NCI-H146 treated with DMSO at 0.1 percent for 48 hours (cell line): ENCODE measurements around the gene ROBO1.
"Not testable (repeated sequence)": the region's sequence is repeated elsewhere in the genome, so short reads cannot be mapped to it uniquely, and the experiment has no call there.

Experiments used
- DNase-seq: peaks from one replicate; lab custom pipeline; 2025; ENCODE audit not compliant: unreplicated experiment; lab: John Stamatoyannopoulos, UW

ROBO1 gene

GRCh38 chr3:78889348-78889747 is 878.5 kb downstream of the ROBO1 start:
- no peak for DNase-seq

DNA sequence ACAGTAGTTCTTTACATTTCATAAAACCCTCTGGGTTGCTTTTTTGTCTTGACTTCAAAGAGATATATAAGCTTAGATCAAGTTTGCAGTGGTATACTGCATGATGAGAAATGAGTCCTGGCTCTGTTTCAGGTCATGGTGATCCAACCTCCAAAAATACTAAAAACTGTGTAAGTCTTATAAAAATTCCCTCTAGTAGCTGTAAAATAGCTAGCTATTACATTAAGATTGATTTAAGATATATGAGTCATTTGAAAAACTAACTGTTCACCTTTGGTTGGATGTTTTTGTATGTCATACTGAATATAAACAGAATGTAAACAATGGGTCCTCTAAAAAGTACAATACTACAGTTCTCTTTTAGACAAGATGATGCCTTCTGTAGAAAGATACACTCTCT is 879.2 kb downstream of the ROBO1 start:
- no peak for DNase-seq

DNA sequence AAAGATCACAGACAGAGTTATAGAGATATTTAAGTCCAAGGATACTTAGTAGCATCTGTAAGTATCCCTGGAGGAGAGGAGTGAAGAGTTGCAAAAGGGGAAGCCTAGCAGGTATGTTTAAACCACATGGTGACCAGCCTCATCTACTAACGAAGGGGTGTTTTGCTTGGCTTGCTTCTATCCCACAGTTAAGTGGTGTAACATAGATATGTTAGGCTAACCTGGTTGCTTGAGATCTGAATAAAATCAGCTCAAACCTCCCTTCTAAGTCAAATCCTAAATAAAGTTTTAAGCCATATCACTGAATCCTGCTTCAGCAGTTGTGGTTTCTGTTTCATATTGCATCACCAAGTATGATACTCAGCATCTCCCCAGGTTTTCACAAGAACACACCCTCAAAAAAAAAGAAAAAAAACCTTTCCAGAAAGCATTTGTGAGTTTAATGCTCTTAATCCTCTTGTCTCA is 880.2 kb downstream of the ROBO1 start:
- no peak for DNase-seq

DNA sequence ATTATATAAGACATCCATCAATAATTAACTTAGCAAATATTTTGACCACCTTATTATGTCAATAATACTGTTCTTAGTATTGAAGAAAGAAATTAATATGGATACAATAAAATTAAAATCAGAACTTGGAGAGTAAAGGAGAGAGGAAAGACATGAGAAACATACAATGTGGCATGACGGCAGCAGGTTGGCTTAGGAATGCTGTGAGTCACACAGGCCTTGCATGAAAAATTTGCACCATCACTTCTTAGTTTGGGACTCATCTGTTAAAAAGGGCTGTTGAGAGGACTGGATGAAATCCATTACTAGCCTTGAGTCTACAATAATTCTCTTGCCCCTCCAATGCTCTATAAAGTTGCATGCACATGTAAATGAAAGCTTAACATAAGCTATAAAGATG is 880.8 kb downstream of the ROBO1 start:
- DNase-seq, result no peak

- DNase-seq, result not testable (repeated sequence)
Measured at GRCh38 chr3:78884567-78884966, 883.2 kb downstream of the ROBO1 start.

- no peak for DNase-seq
Measured at GRCh38 chr3:78882251-78882650, 885.5 kb downstream of the ROBO1 start.

- DNase-seq, result no peak
Measured at GRCh38 chr3:78881501-78881900, 886.3 kb downstream of the ROBO1 start.

GRCh38 chr3:78880603-78881461 is 887.0 kb downstream of the ROBO1 start:
- DNase-seq, result no peak

DNA sequence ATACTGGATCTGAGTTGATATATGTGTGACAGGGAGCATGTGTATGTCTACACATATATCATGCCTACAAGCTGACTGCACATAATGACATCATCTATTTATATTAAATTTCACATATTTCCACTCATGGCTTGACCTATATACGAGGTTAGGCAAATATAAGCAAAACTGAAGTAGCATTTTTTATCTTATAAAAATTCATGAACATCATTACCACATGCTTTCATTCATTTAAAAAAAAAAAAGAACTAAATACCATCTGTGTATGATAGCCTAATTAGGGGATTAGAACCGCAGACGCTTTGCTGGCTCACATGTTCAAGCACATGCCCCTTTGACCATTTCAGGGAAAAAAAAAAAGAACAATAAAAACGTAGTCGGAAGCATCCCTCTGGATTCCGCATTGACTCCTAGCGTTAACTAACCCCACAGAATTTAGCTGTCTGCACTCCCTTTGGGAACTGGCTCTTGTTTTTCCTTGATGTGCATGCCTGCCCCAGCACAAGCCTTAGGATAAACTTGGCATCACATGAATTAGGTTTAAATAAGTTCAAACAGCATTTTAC is 888.4 kb downstream of the ROBO1 start:
- DNase-seq, result no peak

DNA sequence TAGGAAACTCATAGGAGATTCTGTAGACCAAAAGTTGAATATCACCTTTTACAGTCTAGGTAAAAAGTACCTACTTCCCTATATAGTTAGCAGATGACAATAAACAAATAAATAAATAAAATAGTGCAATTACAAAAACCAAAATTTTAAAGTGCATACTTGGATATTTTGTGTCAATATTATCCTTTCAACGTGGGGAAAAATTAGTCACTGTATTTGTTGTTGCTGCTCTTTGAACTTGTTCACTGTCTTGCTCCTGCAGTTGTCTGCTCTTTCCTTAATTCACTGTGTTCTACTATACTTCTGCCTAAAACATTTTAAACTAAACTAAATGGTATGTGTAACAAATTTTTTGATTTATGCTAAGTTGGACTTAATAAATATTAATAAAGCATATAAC is 889.0 kb downstream of the ROBO1 start:
- no peak for DNase-seq

GRCh38 chr3:78878011-78878410 is 889.8 kb downstream of the ROBO1 start:
- DNase-seq, result no peak

GRCh38 chr3:78875851-78876250 is 891.9 kb downstream of the ROBO1 start:
- no peak for DNase-seq

- DNase-seq, result no peak
Measured at GRCh38 chr3:78875436-78875835, 892.4 kb downstream of the ROBO1 start.

- no peak for DNase-seq
Measured at GRCh38 chr3:78873641-78874040, 894.2 kb downstream of the ROBO1 start.

- DNase-seq, result no peak
Measured at GRCh38 chr3:78872195-78872594, 895.6 kb downstream of the ROBO1 start.

DNA sequence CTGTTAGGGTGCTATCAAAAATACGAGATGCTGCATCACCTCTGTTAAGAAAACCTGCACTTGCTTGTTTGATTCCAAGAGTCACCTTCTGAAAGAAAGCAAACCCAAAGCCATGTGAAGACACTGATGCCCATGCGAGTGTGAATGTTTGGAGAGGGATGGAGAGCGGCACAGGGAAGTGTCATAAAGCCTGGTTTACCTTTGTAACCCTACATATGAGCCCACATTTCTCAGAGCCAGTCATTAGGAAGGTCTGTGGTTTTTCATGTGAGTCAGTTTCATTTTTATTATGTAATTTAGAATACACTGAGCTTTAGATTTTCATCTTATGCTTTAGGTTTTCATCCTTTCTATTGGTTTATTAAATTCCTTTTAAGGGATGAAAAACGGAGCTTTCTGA is 896.8 kb downstream of the ROBO1 start:
- no peak for DNase-seq

GRCh38 chr3:78870484-78870883 is 897.3 kb downstream of the ROBO1 start:
- no peak for DNase-seq

DNA sequence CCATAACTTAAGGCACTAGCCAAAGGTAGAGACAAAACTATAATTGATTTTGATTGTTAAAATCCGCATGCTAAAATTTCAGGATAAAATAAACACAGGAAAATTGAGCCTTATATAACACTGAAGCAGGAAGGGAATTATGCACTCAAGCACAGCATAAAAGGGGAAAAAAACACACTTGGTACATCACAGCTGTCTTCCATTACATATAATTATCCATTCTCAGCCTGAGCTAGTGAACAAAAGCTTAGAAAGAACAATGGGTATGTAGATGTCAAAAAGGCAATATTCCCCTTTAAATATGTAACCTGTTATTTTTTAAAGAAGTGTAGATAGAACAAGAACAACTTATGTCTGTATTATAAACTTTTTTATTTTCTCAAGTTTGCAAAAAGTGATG is 899.2 kb downstream of the ROBO1 start:
- DNase-seq, result peak; percentile 81

GRCh38 chr3:78867409-78868372 is 900.1 kb downstream of the ROBO1 start:
- peak; percentile 31 for DNase-seq

- DNase-seq, result no peak
Measured at GRCh38 chr3:78863306-78864203, 904.2 kb downstream of the ROBO1 start.
